Liver (tissue), 9 donors: Measurements from ENCODE around the gene LGALS4. TPM values are rescaled to one million over a fixed set of nuclear protein-coding genes. Genes with fewer than 3 reads are reported as not detected.

Experiments used
- DNase-seq: peaks from one replicate; pipeline ENCODE4 v3.0.0-alpha.2; 2017; ENCODE audit warnings: low spot score
- H3K27ac ChIP-seq, 2 donors: one replicate each; pipeline ENCODE4 v1.7.0; 2013; ENCODE audit warnings: inconsistent platforms in 2 of 2, low read length in 2 of 2, control low read depth in 1 of 2, low read depth in 1 of 2, mild to moderate bottlenecking in 1 of 2
- H3K27me3 ChIP-seq, 4 donors: one replicate each; pipeline versions ENCODE4 v1.6.1 to v1.7.0; 2013; ENCODE audit warnings: low read length in 3 of 4, inconsistent platforms in 1 of 4, mild to moderate bottlenecking in 1 of 4, moderate library complexity in 1 of 4; ENCODE audit not compliant: control insufficient read depth in 4 of 4, insufficient read depth in 4 of 4
- H3K36me3 ChIP-seq, 4 donors: one replicate each; pipeline versions ENCODE4 v1.6.1 to v1.7.0; 2013; ENCODE audit warnings: low read length in 3 of 4, mild to moderate bottlenecking in 3 of 4, low read depth in 1 of 4, moderate library complexity in 1 of 4; ENCODE audit not compliant: control insufficient read depth in 4 of 4, insufficient read depth in 3 of 4
- H3K4me1 ChIP-seq, 4 donors: one replicate each; pipeline versions ENCODE4 v1.6.1 to v1.7.0; 2013; ENCODE audit warnings: low read length in 3 of 4, mild to moderate bottlenecking in 3 of 4, moderate library complexity in 1 of 4; ENCODE audit not compliant: control insufficient read depth in 4 of 4, insufficient read depth in 4 of 4
- H3K4me3 ChIP-seq, 3 donors: one replicate each; pipeline versions ENCODE4 v1.6.1 to v1.7.0; 2013; ENCODE audit warnings: low read length in 3 of 3, control low read depth in 1 of 3, low read depth in 1 of 3, mild to moderate bottlenecking in 1 of 3
- H3K9ac ChIP-seq, 2 donors: one replicate each; pipeline ENCODE4 v1.7.0; 2013; ENCODE audit warnings: low read length in 2 of 2, mild to moderate bottlenecking in 2 of 2, moderate library complexity in 2 of 2, control low read depth in 1 of 2, low read depth in 1 of 2
- H3K9me3 ChIP-seq, 4 donors: one replicate each; pipeline versions ENCODE4 v1.6.1 to v1.7.0; 2013; ENCODE audit warnings: low read length in 3 of 4; ENCODE audit not compliant: control insufficient read depth in 4 of 4
- EGR1 ChIP-seq, 2 donors: IDR thresholded peaks; 2 replicates each; pipeline ENCODE4 v1.6.1; 2016 to 2018; ENCODE audit warnings: antibody characterized with exemption in 2 of 2, low read depth in 2 of 2
- FOXA1 ChIP-seq: IDR thresholded peaks from 2 replicates; pipeline ENCODE4 v1.6.1; 2016; ENCODE audit warnings: antibody characterized with exemption
- FOXA2 ChIP-seq: IDR thresholded peaks from 2 replicates; pipeline ENCODE4 v1.6.1; 2016; ENCODE audit warnings: antibody characterized with exemption
- GABPA ChIP-seq, 2 donors: IDR thresholded peaks in 1 of 2; conservative IDR thresholded peaks in 1 of 2; 2 replicates each; pipeline ENCODE4 v1.6.1; 2016; ENCODE audit warnings: antibody characterized with exemption in 2 of 2, mild to moderate bottlenecking in 1 of 2, moderate library complexity in 1 of 2
- HNF4A ChIP-seq, 2 donors: conservative IDR thresholded peaks; 2 replicates each; pipeline ENCODE4 v1.6.1; 2016; ENCODE audit warnings: antibody characterized with exemption in 2 of 2, mild to moderate bottlenecking in 2 of 2
- HNF4G ChIP-seq: IDR thresholded peaks from 2 replicates; pipeline ENCODE4 v1.6.1; 2016; ENCODE audit warnings: antibody characterized with exemption
- JUND ChIP-seq, 2 donors: IDR thresholded peaks; 2 replicates each; pipeline ENCODE4 v1.6.1; 2016; ENCODE audit warnings: antibody characterized with exemption in 2 of 2
- NR2F2 ChIP-seq: IDR thresholded peaks from 2 replicates; pipeline ENCODE4 v1.6.1; 2016; ENCODE audit warnings: antibody characterized with exemption
- RAD21 ChIP-seq, 2 donors: IDR thresholded peaks; 2 replicates each; pipeline ENCODE4 v1.6.1; 2016; ENCODE audit warnings: antibody characterized with exemption in 2 of 2, mild to moderate bottlenecking in 2 of 2
- RXRA ChIP-seq, 2 donors: IDR thresholded peaks; 2 replicates each; pipeline ENCODE4 v1.6.1; 2017 to 2018; ENCODE audit warnings: antibody characterized with exemption in 2 of 2, mild to moderate bottlenecking in 1 of 2
- SP1 ChIP-seq: IDR thresholded peaks from 2 replicates; pipeline ENCODE4 v1.6.1; 2018; ENCODE audit warnings: antibody characterized with exemption, mild to moderate bottlenecking
- TAF1 ChIP-seq: conservative IDR thresholded peaks from 2 replicates; pipeline ENCODE4 v1.6.1; 2016; ENCODE audit warnings: antibody characterized with exemption, mild to moderate bottlenecking
- YY1 ChIP-seq: IDR thresholded peaks from 2 replicates; pipeline ENCODE4 v1.6.1; 2016; ENCODE audit warnings: antibody characterized with exemption, mild to moderate bottlenecking
- WGBS: extraction: QIAGEN DNeasy Blood & Tissue Kit; methylation state at CpG from one replicate; pipeline ENCODE4 v1.1.7; 2013; 5-methylcytosine and 5-hydroxymethylcytosine counted together
- polyA plus RNA-seq, 2 donors: library from polyadenylated mRNA; stranded (reverse) in 1 of 2; unstranded in 1 of 2; fragments of 200-250 nt in 1 of 2; fragments of >200 nt in 1 of 2; fragmentation: Nextera tagmentation in 1 of 2; extraction: Ambion mirVana in 1 of 2; gene quantifications; one replicate each; pipeline versions ENCODE4 v1.2.1 to v1.2.3, GENCODE V29; 2013 to 2015
- total RNA-seq, 2 donors: library from RNA; depleted of rRNA; stranded (reverse); fragments of >200 nt; gene quantifications; one replicate each; pipeline ENCODE4 v1.2.3, GENCODE V29; 2014
- TF ChIP-seq, protein P1 (sequence below): IDR thresholded peaks from 2 replicates; pipeline ENCODE4 v1.6.1; 2016; ENCODE audit warnings: antibody characterized with exemption, mild to moderate bottlenecking
- TF ChIP-seq, protein P2 (sequence below): IDR thresholded peaks from 2 replicates; pipeline ENCODE4 v1.6.1; 2016; ENCODE audit warnings: antibody characterized with exemption
- TF ChIP-seq, protein P3 (sequence below): IDR thresholded peaks from 2 replicates; pipeline ENCODE4 v1.6.1; 2016; ENCODE audit warnings: antibody characterized with exemption
- TF ChIP-seq, protein P4 (sequence below): fragments of 150-350 bp; IDR thresholded peaks from 2 replicates; pipeline ENCODE4 v1.5.1; 2017; ENCODE audit warnings: improper control_type of control experiment, low read depth, low read length; ENCODE audit not compliant: missing input control
- TF ChIP-seq, protein P5 (sequence below): IDR thresholded peaks from 2 replicates; pipeline ENCODE4 v1.6.1; 2016; ENCODE audit warnings: antibody characterized with exemption
- donor health status: healthy.
- donor health status: healthy.
- donor health status: healthy.
- donor health status: healthy.
- donor health status: healthy.

Gene LGALS4
- total and polyA plus RNA-seq, 4 donors = 0.42 to 40.6 (median 12.1) TPM

DNA sequence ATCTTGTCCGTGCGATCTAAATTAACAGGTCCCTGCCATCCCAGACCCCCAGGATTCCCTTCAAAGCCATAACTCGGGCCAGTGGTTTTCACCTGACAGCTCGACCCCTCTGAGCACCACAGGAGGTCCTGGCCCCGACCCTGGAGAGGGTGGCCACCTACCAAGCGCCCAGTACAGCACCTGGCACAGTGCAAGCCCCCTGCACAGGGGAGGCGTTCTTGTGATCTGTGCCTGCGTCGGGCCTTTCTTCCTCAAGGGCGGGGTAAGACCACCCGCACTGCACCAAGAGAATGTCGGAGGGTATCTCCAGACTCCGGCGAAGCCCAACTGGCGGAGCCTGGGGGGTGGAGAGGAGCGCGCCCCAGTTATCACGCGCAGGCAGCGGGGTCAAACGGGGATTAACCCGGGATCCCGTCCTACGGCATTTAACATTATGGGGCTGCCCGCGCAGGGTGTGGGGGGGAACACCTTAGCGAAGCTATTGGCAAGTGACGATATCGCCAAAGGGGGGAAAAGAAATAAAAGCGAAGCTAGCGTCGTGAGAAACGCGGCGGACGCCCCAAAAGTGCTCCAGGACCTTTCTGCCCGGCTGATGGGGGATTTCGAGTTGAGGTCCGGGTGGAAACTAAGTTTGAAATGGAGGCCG, 38.4 kb upstream of the LGALS4 start:
- TF ChIP-seq HNF4G (no peak), GABPA (IDR thresholded peaks at IDR 0.05 in 1 of 2, conservative IDR thresholded peaks at IDR 0.05 in 1 of 2) (no peak), JUND (IDR thresholded peaks at IDR 0.05) (no peak), HNF4A (conservative IDR thresholded peaks at IDR 0.05) (no peak), FOXA2 (no peak)
- TF ChIP-seq, protein P1, sequence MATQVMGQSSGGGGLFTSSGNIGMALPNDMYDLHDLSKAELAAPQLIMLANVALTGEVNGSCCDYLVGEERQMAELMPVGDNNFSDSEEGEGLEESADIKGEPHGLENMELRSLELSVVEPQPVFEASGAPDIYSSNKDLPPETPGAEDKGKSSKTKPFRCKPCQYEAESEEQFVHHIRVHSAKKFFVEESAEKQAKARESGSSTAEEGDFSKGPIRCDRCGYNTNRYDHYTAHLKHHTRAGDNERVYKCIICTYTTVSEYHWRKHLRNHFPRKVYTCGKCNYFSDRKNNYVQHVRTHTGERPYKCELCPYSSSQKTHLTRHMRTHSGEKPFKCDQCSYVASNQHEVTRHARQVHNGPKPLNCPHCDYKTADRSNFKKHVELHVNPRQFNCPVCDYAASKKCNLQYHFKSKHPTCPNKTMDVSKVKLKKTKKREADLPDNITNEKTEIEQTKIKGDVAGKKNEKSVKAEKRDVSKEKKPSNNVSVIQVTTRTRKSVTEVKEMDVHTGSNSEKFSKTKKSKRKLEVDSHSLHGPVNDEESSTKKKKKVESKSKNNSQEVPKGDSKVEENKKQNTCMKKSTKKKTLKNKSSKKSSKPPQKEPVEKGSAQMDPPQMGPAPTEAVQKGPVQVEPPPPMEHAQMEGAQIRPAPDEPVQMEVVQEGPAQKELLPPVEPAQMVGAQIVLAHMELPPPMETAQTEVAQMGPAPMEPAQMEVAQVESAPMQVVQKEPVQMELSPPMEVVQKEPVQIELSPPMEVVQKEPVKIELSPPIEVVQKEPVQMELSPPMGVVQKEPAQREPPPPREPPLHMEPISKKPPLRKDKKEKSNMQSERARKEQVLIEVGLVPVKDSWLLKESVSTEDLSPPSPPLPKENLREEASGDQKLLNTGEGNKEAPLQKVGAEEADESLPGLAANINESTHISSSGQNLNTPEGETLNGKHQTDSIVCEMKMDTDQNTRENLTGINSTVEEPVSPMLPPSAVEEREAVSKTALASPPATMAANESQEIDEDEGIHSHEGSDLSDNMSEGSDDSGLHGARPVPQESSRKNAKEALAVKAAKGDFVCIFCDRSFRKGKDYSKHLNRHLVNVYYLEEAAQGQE = no peak
- Histone ChIP-seq H3K27me3 (no peaks in the 10 kb centered on the region), H3K4me3 (peak overlapping the region; percentile 74 to 93 (median 90)), H3K4me1 (peaks cover 5 to 36% (median 28%) of the 10 kb centered on the region in 4 donors), H3K9me3 (no peaks in the 10 kb centered on the region), H3K36me3 (peaks cover under 1 to 12% (median 9%) of the 10 kb centered on the region in 4 donors), H3K27ac (peak overlapping the region; percentile 95 to 100), H3K9ac (peak overlapping the region; percentile 84 to 100)
- peak; percentile 61 for DNase-seq
- under 1% methylated on average over 40 of the region's 40 CpGs for WGBS

DNA sequence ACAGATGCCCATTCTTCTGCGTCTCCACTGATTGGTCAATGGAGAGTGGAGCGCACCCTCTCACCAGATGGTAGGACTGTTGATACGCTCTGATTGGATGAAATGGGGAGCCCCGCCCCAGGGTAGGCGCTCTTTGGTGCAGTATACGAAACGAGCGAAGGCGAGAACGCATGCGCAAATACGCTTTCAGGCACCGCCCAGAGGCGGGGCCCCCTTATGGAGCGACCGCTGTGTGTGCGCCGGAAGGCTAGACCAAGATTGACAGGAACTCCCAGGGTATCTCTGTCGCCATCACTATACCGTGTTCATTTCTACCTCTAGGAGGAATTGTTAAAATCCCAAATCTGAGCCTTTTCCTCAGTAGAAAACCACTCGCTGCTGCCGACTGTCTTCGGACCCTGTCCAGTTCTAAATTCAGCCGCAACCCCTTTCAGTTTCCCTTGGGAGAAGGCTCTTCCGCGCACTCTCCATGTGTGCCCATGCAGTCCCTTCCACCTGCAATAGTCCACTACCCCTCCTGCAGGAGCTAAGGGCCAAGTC, 37.8 kb upstream of the LGALS4 start:
- peak overlapping the region; percentile 95 to 100 for H3K27ac ChIP-seq
- H3K9me3 ChIP-seq = no peaks in the 10 kb centered on the region
- peak overlapping the region; percentile 84 to 100 for H3K9ac ChIP-seq
- DNase-seq = no peak
- H3K27me3 ChIP-seq = no peaks in the 10 kb centered on the region
- H3K4me1 ChIP-seq = peaks cover 5 to 42% (median 30%) of the 10 kb centered on the region in 4 donors
- peak overlapping the region; percentile 74 to 93 (median 90) for H3K4me3 ChIP-seq
- WGBS = under 1% methylated on average over 26 of the region's 26 CpGs
- peaks cover 3 to 18% (median 15%) of the 10 kb centered on the region in 4 donors for H3K36me3 ChIP-seq
- TF ChIP-seq, protein P2, sequence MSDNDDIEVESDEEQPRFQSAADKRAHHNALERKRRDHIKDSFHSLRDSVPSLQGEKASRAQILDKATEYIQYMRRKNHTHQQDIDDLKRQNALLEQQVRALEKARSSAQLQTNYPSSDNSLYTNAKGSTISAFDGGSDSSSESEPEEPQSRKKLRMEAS = peak; percentile 28
- TF ChIP-seq NR2F2 (no peak), JUND (IDR thresholded peaks at IDR 0.05) (no peak), GABPA (IDR thresholded peaks at IDR 0.05 in 1 of 2, conservative IDR thresholded peaks at IDR 0.05 in 1 of 2) (peak; percentile 36 to 82), TAF1 (peak; percentile 0), FOXA2 (no peak), YY1 (peak; percentile 82), RAD21 (IDR thresholded peaks at IDR 0.05) (peak in 1 of 2 donors; percentile 36), HNF4A (conservative IDR thresholded peaks at IDR 0.05) (no peak), HNF4G (no peak), FOXA1 (peak; percentile 18), RXRA (IDR thresholded peaks at IDR 0.05) (peak in 1 of 2 donors; percentile 9), EGR1 (IDR thresholded peaks at IDR 0.05; ENCODE audit: low read depth in 2 of 2) (no peak), SP1 (peak; percentile 28)
- TF ChIP-seq, protein P1 = peak; percentile 84
- TF ChIP-seq, protein P3, sequence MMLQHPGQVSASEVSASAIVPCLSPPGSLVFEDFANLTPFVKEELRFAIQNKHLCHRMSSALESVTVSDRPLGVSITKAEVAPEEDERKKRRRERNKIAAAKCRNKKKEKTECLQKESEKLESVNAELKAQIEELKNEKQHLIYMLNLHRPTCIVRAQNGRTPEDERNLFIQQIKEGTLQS = no peak
- TF ChIP-seq, protein P4, sequence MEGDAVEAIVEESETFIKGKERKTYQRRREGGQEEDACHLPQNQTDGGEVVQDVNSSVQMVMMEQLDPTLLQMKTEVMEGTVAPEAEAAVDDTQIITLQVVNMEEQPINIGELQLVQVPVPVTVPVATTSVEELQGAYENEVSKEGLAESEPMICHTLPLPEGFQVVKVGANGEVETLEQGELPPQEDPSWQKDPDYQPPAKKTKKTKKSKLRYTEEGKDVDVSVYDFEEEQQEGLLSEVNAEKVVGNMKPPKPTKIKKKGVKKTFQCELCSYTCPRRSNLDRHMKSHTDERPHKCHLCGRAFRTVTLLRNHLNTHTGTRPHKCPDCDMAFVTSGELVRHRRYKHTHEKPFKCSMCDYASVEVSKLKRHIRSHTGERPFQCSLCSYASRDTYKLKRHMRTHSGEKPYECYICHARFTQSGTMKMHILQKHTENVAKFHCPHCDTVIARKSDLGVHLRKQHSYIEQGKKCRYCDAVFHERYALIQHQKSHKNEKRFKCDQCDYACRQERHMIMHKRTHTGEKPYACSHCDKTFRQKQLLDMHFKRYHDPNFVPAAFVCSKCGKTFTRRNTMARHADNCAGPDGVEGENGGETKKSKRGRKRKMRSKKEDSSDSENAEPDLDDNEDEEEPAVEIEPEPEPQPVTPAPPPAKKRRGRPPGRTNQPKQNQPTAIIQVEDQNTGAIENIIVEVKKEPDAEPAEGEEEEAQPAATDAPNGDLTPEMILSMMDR = peak; percentile 24
- TF ChIP-seq, protein P5, sequence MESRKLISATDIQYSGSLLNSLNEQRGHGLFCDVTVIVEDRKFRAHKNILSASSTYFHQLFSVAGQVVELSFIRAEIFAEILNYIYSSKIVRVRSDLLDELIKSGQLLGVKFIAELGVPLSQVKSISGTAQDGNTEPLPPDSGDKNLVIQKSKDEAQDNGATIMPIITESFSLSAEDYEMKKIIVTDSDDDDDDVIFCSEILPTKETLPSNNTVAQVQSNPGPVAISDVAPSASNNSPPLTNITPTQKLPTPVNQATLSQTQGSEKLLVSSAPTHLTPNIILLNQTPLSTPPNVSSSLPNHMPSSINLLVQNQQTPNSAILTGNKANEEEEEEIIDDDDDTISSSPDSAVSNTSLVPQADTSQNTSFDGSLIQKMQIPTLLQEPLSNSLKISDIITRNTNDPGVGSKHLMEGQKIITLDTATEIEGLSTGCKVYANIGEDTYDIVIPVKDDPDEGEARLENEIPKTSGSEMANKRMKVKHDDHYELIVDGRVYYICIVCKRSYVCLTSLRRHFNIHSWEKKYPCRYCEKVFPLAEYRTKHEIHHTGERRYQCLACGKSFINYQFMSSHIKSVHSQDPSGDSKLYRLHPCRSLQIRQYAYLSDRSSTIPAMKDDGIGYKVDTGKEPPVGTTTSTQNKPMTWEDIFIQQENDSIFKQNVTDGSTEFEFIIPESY = peak; percentile 74
